Immature natural killer cell (primary cell): ENCODE results near the gene INF2. TPM values are rescaled to one million over a fixed set of nuclear protein-coding genes. Genes with fewer than 3 reads are reported as not detected.

ENCODE experiments used
- DNase-seq, 3 donors: peaks; one replicate each; pipeline ENCODE4 v3.0.0; 2022; ENCODE audit warnings: mixed read lengths in 1 of 3
- H3K27ac Mint-ChIP-seq, 6 donors: one replicate each; pipeline ENCODE4 v1.8.0; 2020; ENCODE audit warnings: mixed read lengths in 6 of 6, mild to moderate bottlenecking in 5 of 6, inconsistent platforms in 4 of 6, moderate library complexity in 3 of 6
- H3K27me3 Mint-ChIP-seq, 3 donors: one replicate each; pipeline ENCODE4 v1.8.0; 2020 to 2021; ENCODE audit warnings: low read depth in 3 of 3, mild to moderate bottlenecking in 3 of 3, mixed read lengths in 3 of 3, moderate library complexity in 3 of 3, inconsistent platforms in 1 of 3
- H3K36me3 Mint-ChIP-seq, 3 donors: one replicate each; pipeline ENCODE4 v1.8.0; 2020; ENCODE audit warnings: mixed read lengths in 3 of 3, inconsistent platforms in 2 of 3, mild to moderate bottlenecking in 2 of 3
- H3K4me1 Mint-ChIP-seq, 2 donors: one replicate each; pipeline ENCODE4 v1.8.0; 2020; ENCODE audit warnings: inconsistent platforms in 2 of 2, mild to moderate bottlenecking in 2 of 2, mixed read lengths in 2 of 2, moderate library complexity in 1 of 2
- H3K4me3 Mint-ChIP-seq, 5 donors: one replicate each; pipeline ENCODE4 v1.8.0; 2020; ENCODE audit warnings: mild to moderate bottlenecking in 5 of 5, mixed read lengths in 5 of 5, inconsistent platforms in 3 of 5, moderate library complexity in 3 of 5
- H3K9me3 Mint-ChIP-seq, 6 donors: one replicate each; pipeline ENCODE4 v1.8.0; 2020; ENCODE audit warnings: mild to moderate bottlenecking in 6 of 6, mixed read lengths in 6 of 6, inconsistent platforms in 4 of 6, moderate library complexity in 3 of 6
- polyA plus RNA-seq, 3 donors: library from polyadenylated mRNA; unstranded; fragments of 300-500 nt; fragmentation: Illumina TruSeq; gene quantifications; one replicate each; pipeline ENCODE4 v1.2.3, GENCODE V29; 2021

INF2 gene
- polyA plus RNA-seq, 3 donors from 2014 or later: 1.5 to 2.5 TPM; not detected in 1

DNA sequence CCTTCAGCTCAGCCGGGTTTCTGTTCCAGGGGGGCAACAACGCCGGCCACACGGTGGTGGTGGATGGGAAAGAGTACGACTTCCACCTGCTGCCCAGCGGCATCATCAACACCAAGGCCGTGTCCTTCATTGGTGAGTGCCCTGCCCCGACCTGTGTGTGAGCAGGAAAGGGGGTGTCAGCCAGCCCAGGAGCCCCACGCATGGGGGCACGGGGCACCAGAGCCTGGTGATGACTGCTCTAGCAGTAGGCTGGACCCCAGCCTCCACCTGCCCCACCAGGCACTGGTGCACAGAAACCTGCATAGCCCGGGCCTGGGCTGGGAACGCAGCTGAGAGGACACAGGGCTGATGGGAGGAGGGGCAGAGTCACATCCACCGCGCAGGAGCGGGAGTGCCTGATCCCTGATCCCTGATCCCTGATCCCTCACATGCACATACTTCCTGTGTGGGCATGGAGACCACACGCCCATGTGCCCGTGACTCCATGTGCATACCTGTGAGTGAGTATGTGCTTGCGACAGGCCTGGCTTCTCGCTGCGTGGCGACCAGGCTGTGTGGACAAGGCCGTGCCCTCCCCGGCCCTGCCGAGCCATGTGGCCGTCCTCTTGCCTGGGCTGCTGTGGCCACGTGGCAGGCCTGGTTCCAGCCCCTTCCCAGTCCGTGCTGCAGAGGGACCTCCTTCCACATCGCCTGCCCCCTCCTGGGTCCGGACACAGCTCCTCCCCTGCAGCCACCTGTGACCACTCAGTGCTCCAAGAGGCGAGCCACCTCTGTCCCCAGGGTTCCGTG is 45.8 kb downstream of the INF2 start:
- no peaks in the 10 kb centered on the region for H3K4me1 Mint-ChIP-seq
- no peaks in the 10 kb centered on the region for H3K9me3 Mint-ChIP-seq
- no peak for DNase-seq
- no peak overlapping the region for H3K4me3 Mint-ChIP-seq
- no peak overlapping the region for H3K27ac Mint-ChIP-seq
- peaks cover 0 to 2% (median 0%) of the 10 kb centered on the region in 3 donors for H3K27me3 Mint-ChIP-seq
- H3K36me3 Mint-ChIP-seq: no peaks in the 10 kb centered on the region

DNA sequence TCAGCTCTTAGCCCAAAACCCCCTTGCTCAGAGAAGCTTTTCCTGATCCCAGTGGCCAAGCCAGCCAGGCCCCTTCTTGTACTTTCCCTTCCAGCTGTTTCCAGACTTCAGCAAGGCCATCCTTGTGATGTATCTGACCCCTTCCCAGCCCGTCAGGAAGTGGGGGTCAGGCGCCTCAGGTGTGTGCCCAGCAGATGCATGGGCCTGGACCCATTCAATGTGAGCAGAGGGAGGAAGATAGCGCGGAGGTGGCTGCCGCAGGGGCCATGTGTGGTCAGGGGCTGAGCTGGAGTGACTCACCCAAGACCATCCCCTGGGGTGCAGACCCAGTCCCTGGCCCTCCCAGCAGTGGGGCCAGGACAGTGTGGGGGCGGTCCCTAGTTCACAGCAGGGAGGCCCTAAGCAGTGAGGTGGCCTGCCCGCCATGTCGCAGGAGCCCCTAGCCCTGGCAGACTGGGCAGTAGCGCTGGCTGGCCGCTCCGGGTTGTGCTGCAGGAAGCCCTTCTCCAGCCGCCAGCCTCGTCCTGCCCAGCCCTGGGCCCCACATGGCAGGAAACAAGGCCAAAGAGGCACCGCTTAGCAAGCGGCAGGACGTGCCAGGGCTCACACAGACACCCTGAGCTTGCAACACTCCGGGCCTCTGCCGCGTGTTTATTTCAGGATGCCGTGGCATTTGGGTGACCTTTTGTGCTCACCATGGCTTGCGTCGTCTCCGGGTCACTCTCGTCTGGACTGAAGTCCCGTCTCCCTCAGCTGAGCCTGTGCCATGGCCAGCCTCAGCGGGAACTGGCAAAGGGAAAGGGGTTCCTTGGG is 46.6 kb downstream of the INF2 start:
- Mint-ChIP-seq H3K4me3 (no peak overlapping the region), H3K27ac (no peak overlapping the region), H3K27me3 (peaks cover 0 to 2% (median 0%) of the 10 kb centered on the region in 3 donors)

DNA sequence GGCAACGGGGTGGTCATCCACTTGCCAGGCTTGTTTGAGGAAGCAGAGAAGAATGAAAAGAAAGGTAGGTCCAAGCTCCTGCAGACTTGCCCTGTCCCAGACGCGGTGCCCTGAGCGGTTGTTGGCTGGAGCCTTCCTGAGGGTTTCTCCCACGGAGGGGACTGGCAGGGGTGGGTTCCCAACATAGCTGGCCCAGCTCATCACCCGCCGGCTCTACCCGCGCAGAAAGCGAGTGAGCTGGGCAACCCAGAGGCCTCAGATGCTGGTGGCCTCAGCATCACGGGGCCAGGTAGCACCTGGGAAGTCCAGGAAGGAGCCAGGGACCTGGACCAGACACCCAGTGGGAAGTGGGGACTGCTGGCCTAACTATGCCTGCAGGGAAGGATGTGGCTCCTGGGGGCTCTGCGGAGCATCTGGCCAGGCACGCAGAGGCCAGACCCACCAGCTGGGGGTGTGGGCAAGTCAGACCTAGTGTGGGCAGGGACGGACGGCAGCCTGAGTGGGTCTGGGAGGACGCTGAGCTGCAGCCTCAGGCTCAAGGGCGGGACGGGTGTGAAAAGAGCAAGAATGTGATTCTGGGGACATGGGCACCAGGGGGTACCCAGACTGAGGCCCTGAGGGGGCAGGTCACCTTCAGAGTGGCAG is 49.1 kb downstream of the INF2 start:
- no peak for DNase-seq
- Mint-ChIP-seq H3K36me3 (no peaks in the 10 kb centered on the region), H3K4me1 (no peaks in the 10 kb centered on the region), H3K9me3 (no peaks in the 10 kb centered on the region), H3K4me3 (no peak overlapping the region), H3K27me3 (peaks cover 0 to 2% (median 0%) of the 10 kb centered on the region in 3 donors), H3K27ac (no peak overlapping the region)

More for the DNA sequence above, 46.6 kb downstream of the INF2 start:
- Mint-ChIP-seq H3K4me1 (no peaks in the 10 kb centered on the region), H3K9me3 (no peaks in the 10 kb centered on the region), H3K36me3 (no peaks in the 10 kb centered on the region)
- no peak for DNase-seq

DNA sequence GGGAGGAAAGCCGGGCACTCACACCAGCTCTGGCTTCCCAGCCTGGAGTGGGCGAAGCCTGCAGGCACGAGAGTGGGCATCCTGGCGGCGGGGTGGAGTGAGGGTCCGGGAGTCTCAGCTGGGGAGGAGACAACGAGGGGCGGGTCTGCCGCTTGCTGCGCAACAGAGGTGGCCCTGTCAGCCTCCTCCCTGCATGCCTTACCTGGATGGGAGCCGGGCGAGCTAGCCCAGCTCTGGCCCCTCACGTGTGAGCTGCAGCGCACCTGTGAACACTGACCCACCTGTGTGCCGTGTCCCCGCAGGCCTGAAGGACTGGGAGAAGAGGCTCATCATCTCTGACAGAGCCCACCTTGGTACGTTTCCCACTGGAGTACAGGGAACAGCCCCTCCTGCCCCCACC is 49.6 kb downstream of the INF2 start:
- Mint-ChIP-seq H3K27ac (no peak overlapping the region), H3K4me3 (no peak overlapping the region), H3K9me3 (no peaks in the 10 kb centered on the region), H3K36me3 (no peaks in the 10 kb centered on the region), H3K4me1 (no peaks in the 10 kb centered on the region), H3K27me3 (peaks cover 0 to 2% (median 0%) of the 10 kb centered on the region in 3 donors)
- DNase-seq: no peak

DNA sequence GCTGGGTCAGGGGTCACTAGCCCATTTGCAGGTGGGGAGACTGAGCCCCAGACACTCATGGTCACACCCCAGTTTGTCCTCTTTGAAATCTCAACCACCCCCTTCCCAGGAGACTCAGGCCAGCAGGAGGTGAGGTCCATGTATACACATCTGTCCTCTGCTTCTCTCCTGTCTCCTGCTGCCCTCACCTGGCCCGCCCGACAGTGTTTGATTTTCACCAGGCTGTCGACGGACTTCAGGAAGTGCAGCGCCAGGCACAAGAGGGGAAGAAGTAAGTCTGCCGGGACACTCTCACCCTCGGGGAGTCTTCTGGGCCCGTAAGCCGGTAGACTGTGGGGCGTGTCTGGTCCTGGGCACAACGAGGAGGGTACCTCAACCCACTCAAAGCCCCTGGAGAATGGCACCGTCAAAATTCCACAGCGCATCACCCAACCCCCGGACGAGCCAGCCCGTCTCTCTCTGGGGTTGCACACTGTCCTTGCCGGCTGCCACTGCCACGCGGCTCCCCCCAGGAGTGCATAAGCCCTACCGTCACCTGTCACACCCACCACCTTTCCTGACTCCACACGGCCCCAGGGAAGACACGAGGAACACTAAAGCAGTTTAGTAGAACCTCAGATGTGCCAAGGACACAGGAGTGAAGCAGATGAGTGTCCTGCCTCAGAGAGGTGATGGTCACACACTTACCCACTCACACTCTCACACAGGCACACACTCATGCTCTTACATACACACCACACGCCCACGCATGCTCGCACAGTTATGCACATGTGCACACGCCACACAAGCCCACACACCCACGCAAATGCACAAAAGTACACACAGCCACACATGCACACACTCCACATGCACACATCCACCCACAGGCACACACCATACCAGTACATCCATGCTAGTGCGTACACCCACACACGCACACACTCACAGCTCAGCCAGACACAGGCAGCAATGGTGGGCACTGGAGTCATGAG is 50.4 kb downstream of the INF2 start:
- Mint-ChIP-seq H3K9me3 (no peaks in the 10 kb centered on the region), H3K27ac (peak overlapping the region in 1 of 6 donors; percentile 4), H3K4me3 (no peak overlapping the region), H3K36me3 (no peaks in the 10 kb centered on the region), H3K4me1 (no peaks in the 10 kb centered on the region), H3K27me3 (peaks cover 0 to 2% (median 0%) of the 10 kb centered on the region in 3 donors)
- DNase-seq: no peak

DNA sequence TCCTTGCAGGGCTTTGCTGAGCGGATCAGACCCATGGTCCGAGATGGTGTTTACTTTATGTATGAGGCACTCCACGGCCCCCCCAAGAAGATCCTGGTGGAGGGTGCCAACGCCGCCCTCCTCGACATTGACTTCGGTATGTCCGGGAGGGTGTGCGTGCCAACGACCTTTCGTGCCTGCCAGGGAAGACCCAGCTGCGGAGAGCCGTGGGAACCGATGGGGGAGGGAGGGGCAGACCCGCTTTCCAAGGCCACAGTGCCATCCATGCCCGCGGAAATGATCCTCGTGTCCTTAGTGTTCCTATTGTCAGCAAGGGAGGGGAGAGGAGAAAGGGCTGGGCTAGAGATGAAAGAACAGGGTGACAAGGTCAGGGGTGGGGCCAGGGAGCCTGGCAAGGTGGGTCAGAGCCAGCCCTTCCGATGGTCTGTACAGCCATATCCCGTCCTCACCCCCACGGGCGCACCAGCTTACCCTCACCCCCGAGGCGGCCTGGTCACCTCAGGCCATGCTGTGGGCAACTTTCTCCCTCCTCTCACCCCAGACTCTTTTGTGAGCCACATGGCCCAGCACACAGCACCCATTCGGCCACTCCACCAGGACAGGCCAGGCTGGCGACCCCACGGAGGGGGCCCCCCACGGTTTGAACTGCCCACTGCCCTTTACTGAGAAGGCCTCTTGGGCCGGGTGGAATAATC is 51.8 kb downstream of the INF2 start:
- Mint-ChIP-seq H3K4me3 (no peak overlapping the region), H3K27me3 (peaks cover 0 to 2% (median 0%) of the 10 kb centered on the region in 3 donors), H3K4me1 (no peaks in the 10 kb centered on the region), H3K36me3 (no peaks in the 10 kb centered on the region), H3K27ac (no peak overlapping the region), H3K9me3 (no peaks in the 10 kb centered on the region)
- no peak for DNase-seq

DNA sequence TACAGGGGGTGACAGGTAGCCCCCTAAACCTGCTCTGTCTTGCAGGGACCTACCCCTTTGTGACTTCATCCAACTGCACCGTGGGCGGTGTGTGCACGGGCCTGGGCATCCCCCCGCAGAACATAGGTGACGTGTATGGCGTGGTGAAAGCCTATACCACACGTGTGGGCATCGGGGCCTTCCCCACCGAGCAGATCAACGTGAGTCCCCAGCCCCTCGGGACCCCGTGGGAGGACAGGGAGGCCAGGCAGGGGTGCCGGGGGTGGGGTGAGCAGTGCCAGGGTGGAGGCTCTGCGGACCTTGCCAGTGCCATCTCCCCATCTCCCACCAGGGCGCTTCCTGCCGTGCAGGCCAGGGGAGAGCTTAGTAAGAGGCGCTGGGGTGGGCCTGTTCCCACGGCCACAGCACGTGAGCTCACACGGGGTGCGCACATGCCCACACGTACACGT is 52.4 kb downstream of the INF2 start:
- no peaks in the 10 kb centered on the region for H3K9me3 Mint-ChIP-seq
- no peak for DNase-seq
- H3K36me3 Mint-ChIP-seq: no peaks in the 10 kb centered on the region
- no peak overlapping the region for H3K27ac Mint-ChIP-seq
- H3K4me3 Mint-ChIP-seq: no peak overlapping the region
- no peaks in the 10 kb centered on the region for H3K4me1 Mint-ChIP-seq
- H3K27me3 Mint-ChIP-seq: no peaks in the 10 kb centered on the region

DNA sequence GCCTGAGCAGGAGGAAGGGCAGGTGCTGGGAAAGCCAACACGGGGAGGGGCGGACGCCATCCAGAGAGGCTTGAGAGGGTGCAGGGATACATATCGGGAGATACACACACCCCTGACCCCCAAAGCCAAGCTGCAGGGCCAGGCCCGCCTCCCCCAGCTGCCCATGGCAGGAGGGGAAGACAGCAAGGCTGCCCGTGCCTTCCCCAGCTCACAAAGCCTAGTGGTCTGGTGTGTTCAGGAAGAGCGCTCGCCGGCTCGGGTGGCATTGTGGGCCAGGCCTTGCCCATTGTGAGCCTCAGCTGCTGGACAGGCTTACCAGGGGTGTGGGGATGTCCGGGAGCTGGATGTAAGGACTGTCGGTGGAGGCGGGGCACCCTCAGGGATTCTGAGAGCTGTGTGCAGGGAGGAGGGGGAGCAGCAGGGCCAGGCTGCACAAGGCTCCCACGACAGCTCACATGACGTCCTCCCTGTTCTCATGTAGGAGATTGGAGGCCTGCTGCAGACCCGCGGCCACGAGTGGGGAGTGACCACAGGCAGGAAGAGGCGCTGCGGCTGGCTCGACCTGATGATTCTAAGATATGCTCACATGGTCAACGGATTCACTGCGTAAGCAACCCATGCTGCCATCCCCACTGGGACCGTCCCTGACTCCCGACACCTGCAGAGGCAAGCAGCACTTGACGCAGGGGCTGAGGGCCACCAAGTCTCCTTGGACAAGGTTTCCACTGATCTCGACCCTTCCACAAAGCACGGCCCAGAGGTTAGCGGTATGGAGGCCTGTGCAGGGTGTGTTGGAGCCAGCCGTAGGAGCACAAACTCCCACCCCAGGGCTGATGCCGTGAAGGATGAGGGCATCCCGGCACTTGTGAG is 53.4 kb downstream of the INF2 start:
- no peaks in the 10 kb centered on the region for H3K4me1 Mint-ChIP-seq
- no peaks in the 10 kb centered on the region for H3K27me3 Mint-ChIP-seq
- H3K27ac Mint-ChIP-seq: no peak overlapping the region
- H3K4me3 Mint-ChIP-seq: no peak overlapping the region
- H3K36me3 Mint-ChIP-seq: no peaks in the 10 kb centered on the region
- H3K9me3 Mint-ChIP-seq: no peaks in the 10 kb centered on the region
- DNase-seq: no peak

DNA sequence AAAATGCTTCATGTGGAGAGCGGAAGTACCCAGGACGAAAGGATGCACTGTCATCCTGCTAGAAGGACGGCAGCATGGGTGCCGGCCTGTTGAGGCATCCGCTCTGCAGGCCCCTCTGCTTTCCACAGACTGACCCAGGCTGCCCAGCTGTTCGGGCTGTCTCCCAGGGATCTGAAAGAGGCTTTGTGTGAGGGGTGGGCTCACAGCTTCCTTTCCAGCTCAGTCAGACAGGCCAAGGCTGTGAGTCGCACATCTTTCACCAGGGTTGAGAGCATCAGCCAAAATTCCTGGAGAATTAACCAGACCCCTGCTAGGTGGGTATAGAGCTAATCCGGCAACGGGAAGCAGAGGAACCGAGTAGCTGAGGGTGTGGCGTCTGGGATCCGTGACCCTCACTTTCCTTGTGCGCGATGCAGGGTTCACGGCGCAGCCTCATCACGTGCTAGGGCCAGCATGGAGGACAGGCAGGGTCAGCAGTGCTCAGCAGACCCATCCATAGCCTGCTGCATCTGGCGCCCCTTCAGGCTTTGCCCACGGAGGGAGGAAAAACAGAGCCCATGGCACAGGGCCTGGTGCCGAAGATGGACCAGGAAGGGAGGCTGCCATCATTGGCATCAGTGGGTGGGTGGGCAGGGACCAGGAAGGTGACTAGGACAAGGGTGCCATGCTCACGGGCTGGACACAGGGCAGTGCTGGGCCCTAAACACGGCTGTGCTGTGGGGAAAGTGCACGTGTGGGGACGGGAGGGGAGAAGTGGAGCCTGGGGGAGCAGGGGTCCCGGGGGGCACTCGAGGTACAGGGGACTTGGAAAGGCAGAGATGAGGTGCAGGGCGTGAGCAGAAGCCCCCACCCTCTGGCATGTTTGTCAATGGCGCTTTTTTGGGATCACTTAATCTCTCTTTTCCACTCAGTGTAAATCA is 54.3 kb downstream of the INF2 start:
- H3K27ac Mint-ChIP-seq: no peak overlapping the region
- no peak for DNase-seq

DNA sequence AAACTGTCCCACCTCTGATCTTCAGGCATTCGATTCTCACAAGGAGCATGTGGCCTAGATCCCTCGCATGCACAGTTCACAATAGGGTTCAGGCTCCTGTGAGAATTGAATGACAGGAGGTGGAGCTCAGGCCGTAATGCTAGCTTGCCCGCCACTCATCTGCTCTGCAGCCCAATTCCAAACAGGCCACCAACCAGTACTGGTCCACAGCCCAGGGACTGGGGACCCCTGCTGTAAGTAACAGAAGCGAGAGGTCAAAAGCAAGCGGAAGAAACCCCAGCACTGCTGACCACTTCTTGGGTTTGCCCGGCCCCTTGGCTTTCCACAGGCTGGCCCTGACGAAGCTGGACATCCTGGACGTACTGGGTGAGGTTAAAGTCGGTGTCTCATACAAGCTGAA is 55.1 kb downstream of the INF2 start:
- no peak for DNase-seq
- Mint-ChIP-seq H3K9me3 (no peaks in the 10 kb centered on the region), H3K27me3 (no peaks in the 10 kb centered on the region), H3K4me1 (peaks cover 0 to 3% of the 10 kb centered on the region in 2 donors), H3K36me3 (no peaks in the 10 kb centered on the region), H3K4me3 (no peak overlapping the region), H3K27ac (no peak overlapping the region)

More for the DNA sequence above, 54.3 kb downstream of the INF2 start:
- H3K27me3 Mint-ChIP-seq: no peaks in the 10 kb centered on the region
- no peak overlapping the region for H3K4me3 Mint-ChIP-seq
- no peaks in the 10 kb centered on the region for H3K9me3 Mint-ChIP-seq
- peaks cover 0 to 2% of the 10 kb centered on the region in 2 donors for H3K4me1 Mint-ChIP-seq
- no peaks in the 10 kb centered on the region for H3K36me3 Mint-ChIP-seq

DNA sequence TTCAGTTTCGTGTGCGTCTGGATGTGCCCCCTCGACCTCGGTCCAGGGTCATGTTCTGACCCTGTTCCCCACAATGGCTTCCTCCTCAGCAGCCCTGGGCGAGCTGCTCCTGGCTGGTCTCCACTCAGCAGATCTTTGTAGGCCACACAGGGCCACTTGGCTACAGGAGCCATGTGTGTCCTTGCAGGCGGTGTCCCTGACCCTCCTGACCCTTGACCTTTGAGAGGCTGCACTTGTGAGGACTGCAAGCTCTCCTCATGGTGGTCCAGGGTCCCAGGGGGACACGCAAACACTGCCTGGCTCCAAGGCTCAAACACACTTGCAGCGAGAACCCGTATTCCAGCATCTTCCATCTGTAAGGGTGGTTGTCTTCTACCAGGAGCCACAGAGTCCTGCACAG is 56.0 kb downstream of the INF2 start:
- no peak overlapping the region for H3K4me3 Mint-ChIP-seq
- DNase-seq: no peak
- H3K4me1 Mint-ChIP-seq: peaks cover 0 to 3% of the 10 kb centered on the region in 2 donors
- H3K27ac Mint-ChIP-seq: no peak overlapping the region
- no peaks in the 10 kb centered on the region for H3K36me3 Mint-ChIP-seq
- no peaks in the 10 kb centered on the region for H3K27me3 Mint-ChIP-seq
- no peaks in the 10 kb centered on the region for H3K9me3 Mint-ChIP-seq
